Neural cell (in vitro differentiated cells): ENCODE measurements around the gene RIMS4. TPM values are rescaled to one million over a fixed set of nuclear protein-coding genes. Genes with fewer than 3 reads are reported as not detected.

Experiments used
- H2AFZ ChIP-seq: fragments of 200-600, 300-800 bp; sonication (generic), shearing (Covaris generic); 2 replicates; pipeline ENCODE4 v1.6.0; 2014; ENCODE audit warnings: low read depth, mild to moderate bottlenecking, antibody characterized with exemption, low read length, moderate library complexity
- H3F3A ChIP-seq: fragments of 200-600 bp; shearing (Covaris generic); 2 replicates; pipeline ENCODE4 v1.6.1; 2016; ENCODE audit warnings: mild to moderate bottlenecking, moderate library complexity, mixed read lengths, antibody characterized with exemption, low read length; ENCODE audit not compliant: insufficient read depth, poor library complexity, severe bottlenecking
- H3K27ac ChIP-seq: fragments of 200-600, 300-800 bp; sonication (generic), shearing (Covaris generic); 2 replicates; pipeline ENCODE4 v1.5.1; 2014; ENCODE audit warnings: mild to moderate bottlenecking, low read length, moderate library complexity
- H3K27me3 ChIP-seq: fragments of 300-800, 200-600 bp; sonication (generic), shearing (Covaris generic); 2 replicates; pipeline ENCODE4 v1.6.0; 2014; ENCODE audit warnings: mild to moderate bottlenecking, low read depth, low read length, moderate library complexity; ENCODE audit not compliant: insufficient read depth
- H3K36me3 ChIP-seq: fragments of 300-800, 200-600 bp; sonication (generic), shearing (Covaris generic); 2 replicates; pipeline ENCODE4 v1.5.1; 2014; ENCODE audit warnings: mild to moderate bottlenecking, antibody characterized with exemption, low read length, moderate library complexity; ENCODE audit not compliant: insufficient read depth
- H3K4me2 ChIP-seq: fragments of 300-800, 200-600 bp; sonication (generic), shearing (Covaris generic); 2 replicates; pipeline ENCODE4 v1.6.0; 2014; ENCODE audit warnings: mild to moderate bottlenecking, low read length
- H3K4me3 ChIP-seq: fragments of 300-800, 200-600 bp; sonication (generic), shearing (Covaris generic); 2 replicates; pipeline ENCODE4 v1.5.1; 2014; ENCODE audit warnings: mild to moderate bottlenecking, low read length, moderate library complexity
- H3K79me2 ChIP-seq: fragments of 200-600 bp; shearing (Covaris generic); replicated peaks from 2 replicates; pipeline ENCODE4 v1.6.0; 2014; ENCODE audit warnings: mild to moderate bottlenecking, low read length, moderate library complexity; ENCODE audit not compliant: insufficient read depth
- H3K9ac ChIP-seq: fragments of 300-800, 200-600 bp; sonication (generic), shearing (Covaris generic); 2 replicates; pipeline ENCODE4 v1.6.1; 2016; ENCODE audit warnings: mild to moderate bottlenecking, low read length, mixed read lengths
- H3K9me2 ChIP-seq: fragments of 200-600 bp; shearing (Covaris generic); 2 replicates; pipeline ENCODE4 v1.6.1; 2016; ENCODE audit warnings: mild to moderate bottlenecking, low read length, mixed read lengths; ENCODE audit not compliant: insufficient read depth
- H3K9me3 ChIP-seq: fragments of 200-600, 300-800 bp; sonication (generic), shearing (Covaris generic); 2 replicates; pipeline ENCODE4 v1.6.1; 2016; ENCODE audit warnings: mild to moderate bottlenecking, mixed run types, low read length, moderate library complexity, mixed read lengths
- H4K20me1 ChIP-seq: fragments of 200-600 bp; shearing (Covaris generic); 2 replicates; pipeline ENCODE4 v1.6.1; 2016; ENCODE audit warnings: mild to moderate bottlenecking, mixed run types; ENCODE audit not compliant: insufficient read depth
- MXI1 ChIP-seq: fragments of 450-650 bp; conservative IDR thresholded peaks from 2 replicates; pipeline ENCODE4 v1.6.1; 2014; ENCODE audit warnings: antibody characterized with exemption, mild to moderate bottlenecking; ENCODE audit not compliant: poor library complexity, severe bottlenecking
- POLR2AphosphoS5 ChIP-seq: IDR thresholded peaks from 2 replicates; pipeline ENCODE4 v1.6.1; 2012
- RAD21 ChIP-seq: fragments of 450-650 bp; conservative IDR thresholded peaks from 2 replicates; pipeline ENCODE4 v1.6.1; 2014; ENCODE audit warnings: antibody characterized with exemption, mild to moderate bottlenecking, moderate library complexity
- SMC3 ChIP-seq: fragments of 450-650 bp; conservative IDR thresholded peaks from 2 replicates; pipeline ENCODE4 v1.6.1; 2014; ENCODE audit warnings: antibody characterized with exemption, mild to moderate bottlenecking, moderate library complexity; ENCODE audit not compliant: poor library complexity
- polyA plus RNA-seq: library from polyadenylated mRNA; depleted of rRNA; stranded (reverse); fragments of >200 nt; gene quantifications from 2 replicates; pipeline ENCODE4 v1.2.3, GENCODE V29; 2014
- TF ChIP-seq, protein P1 (sequence below): IDR thresholded peaks from 2 replicates; pipeline ENCODE4 v1.6.1; 2012; ENCODE audit warnings: borderline replicate concordance
- TF ChIP-seq, protein P2 (sequence below): fragments of 450-650 bp; IDR thresholded peaks from 2 replicates; pipeline ENCODE4 v1.5.1; 2014; ENCODE audit warnings: antibody characterized with exemption, mild to moderate bottlenecking, moderate library complexity; ENCODE audit not compliant: poor library complexity, severe bottlenecking

RIMS4 gene
- polyA plus RNA-seq, 1 donor from 2014 or later = 40.6 TPM

DNA sequence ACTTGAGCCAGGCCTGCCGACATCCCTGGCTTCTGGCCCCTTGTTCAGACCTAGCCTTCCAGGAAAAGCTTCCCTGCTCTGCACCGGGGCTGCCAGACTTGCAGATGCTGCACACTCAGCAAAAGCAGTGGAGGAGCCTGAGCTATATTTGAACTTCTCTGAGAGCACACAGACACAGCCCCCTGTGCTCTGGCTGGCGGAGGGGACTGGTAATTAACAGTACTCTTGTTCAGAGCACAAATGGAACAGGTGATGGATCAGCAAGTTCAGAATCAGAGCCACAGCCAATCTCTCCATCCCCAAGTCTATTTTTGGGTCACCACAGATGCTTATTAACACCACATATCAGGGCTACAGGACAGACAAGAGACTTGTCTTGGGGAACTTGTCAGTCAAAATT, 27.6 kb upstream of the RIMS4 start:
- no peak overlapping the region for H2AFZ ChIP-seq
- H3K36me3 ChIP-seq = no peaks in the 10 kb centered on the region
- no peaks in the 10 kb centered on the region for H4K20me1 ChIP-seq
- H3K9ac ChIP-seq = no peak overlapping the region
- no peak overlapping the region for H3K4me2 ChIP-seq
- no peak overlapping the region for H3K4me3 ChIP-seq
- H3F3A ChIP-seq = no peaks in the 10 kb centered on the region
- TF ChIP-seq RAD21 (no peak), SMC3 (no peak), MXI1 (no peak)
- TF ChIP-seq, protein P1, sequence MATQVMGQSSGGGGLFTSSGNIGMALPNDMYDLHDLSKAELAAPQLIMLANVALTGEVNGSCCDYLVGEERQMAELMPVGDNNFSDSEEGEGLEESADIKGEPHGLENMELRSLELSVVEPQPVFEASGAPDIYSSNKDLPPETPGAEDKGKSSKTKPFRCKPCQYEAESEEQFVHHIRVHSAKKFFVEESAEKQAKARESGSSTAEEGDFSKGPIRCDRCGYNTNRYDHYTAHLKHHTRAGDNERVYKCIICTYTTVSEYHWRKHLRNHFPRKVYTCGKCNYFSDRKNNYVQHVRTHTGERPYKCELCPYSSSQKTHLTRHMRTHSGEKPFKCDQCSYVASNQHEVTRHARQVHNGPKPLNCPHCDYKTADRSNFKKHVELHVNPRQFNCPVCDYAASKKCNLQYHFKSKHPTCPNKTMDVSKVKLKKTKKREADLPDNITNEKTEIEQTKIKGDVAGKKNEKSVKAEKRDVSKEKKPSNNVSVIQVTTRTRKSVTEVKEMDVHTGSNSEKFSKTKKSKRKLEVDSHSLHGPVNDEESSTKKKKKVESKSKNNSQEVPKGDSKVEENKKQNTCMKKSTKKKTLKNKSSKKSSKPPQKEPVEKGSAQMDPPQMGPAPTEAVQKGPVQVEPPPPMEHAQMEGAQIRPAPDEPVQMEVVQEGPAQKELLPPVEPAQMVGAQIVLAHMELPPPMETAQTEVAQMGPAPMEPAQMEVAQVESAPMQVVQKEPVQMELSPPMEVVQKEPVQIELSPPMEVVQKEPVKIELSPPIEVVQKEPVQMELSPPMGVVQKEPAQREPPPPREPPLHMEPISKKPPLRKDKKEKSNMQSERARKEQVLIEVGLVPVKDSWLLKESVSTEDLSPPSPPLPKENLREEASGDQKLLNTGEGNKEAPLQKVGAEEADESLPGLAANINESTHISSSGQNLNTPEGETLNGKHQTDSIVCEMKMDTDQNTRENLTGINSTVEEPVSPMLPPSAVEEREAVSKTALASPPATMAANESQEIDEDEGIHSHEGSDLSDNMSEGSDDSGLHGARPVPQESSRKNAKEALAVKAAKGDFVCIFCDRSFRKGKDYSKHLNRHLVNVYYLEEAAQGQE = no peak
- H3K9me2 ChIP-seq = no peaks in the 10 kb centered on the region
- no peak overlapping the region for H3K27ac ChIP-seq
- H3K79me2 ChIP-seq = no peaks in the 10 kb centered on the region
- H3K27me3 ChIP-seq = no peaks in the 10 kb centered on the region
- no peaks in the 10 kb centered on the region for H3K9me3 ChIP-seq

DNA sequence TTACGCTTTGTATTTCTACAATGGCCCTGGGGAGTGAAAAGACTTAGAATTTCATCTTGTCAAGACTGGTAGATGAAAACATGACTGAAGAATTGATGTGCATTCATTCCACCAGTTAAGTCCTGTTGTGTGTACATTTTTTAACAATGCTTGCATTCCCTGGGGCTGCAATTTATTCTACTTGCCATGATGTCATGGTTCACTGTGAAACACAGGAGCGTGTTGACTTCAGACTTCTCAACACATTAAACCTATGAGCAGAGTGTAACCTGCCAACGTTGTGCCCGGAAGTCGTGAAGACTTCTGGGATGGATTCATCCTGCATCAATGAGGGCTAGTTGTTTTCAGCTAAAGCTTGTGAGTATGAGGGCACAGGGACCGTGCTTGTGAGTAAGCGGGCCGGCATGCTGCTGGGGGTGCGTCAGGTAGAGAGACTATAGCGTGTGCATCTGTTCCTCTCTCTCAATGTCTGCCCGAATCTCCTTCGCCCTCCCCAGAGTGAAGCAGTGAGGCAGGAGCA, 26.3 kb upstream of the RIMS4 start:
- H3K9me2 ChIP-seq = no peaks in the 10 kb centered on the region
- H3K27ac ChIP-seq = peak overlapping the region; percentile 22
- no peaks in the 10 kb centered on the region for H4K20me1 ChIP-seq
- no peak overlapping the region for H3K4me3 ChIP-seq
- H2AFZ ChIP-seq = no peak overlapping the region
- TF ChIP-seq, protein P2, sequence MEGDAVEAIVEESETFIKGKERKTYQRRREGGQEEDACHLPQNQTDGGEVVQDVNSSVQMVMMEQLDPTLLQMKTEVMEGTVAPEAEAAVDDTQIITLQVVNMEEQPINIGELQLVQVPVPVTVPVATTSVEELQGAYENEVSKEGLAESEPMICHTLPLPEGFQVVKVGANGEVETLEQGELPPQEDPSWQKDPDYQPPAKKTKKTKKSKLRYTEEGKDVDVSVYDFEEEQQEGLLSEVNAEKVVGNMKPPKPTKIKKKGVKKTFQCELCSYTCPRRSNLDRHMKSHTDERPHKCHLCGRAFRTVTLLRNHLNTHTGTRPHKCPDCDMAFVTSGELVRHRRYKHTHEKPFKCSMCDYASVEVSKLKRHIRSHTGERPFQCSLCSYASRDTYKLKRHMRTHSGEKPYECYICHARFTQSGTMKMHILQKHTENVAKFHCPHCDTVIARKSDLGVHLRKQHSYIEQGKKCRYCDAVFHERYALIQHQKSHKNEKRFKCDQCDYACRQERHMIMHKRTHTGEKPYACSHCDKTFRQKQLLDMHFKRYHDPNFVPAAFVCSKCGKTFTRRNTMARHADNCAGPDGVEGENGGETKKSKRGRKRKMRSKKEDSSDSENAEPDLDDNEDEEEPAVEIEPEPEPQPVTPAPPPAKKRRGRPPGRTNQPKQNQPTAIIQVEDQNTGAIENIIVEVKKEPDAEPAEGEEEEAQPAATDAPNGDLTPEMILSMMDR = no peak
- TF ChIP-seq, protein P1 = no peak
- TF ChIP-seq POLR2AphosphoS5 = peak; percentile 49
- H3K9ac ChIP-seq = no peak overlapping the region
- no peaks in the 10 kb centered on the region for H3K27me3 ChIP-seq
- no peaks in the 10 kb centered on the region for H3F3A ChIP-seq
- no peaks in the 10 kb centered on the region for H3K36me3 ChIP-seq
- no peaks in the 10 kb centered on the region for H3K79me2 ChIP-seq
- H3K9me3 ChIP-seq = no peaks in the 10 kb centered on the region
- H3K4me2 ChIP-seq = no peak overlapping the region
